Panc1 (cell line): ENCODE results near the gene CHRM1. TPM values are rescaled to one million over a fixed set of nuclear protein-coding genes. Genes with fewer than 3 reads are reported as not detected.

ENCODE experiments used
- ATAC-seq: fragments of 200-7000 bp; cut with Tn5 transposase; 2 replicates; pipeline ENCODE4 v1.9.1; 2020; ENCODE audit warnings: mild to moderate bottlenecking, moderate library complexity
- BruUV-seq: library from RNA; stranded (reverse); fragments of 400-500 nt; replicated peaks from 2 replicates; lab custom pipeline; 2021; lab: Mats Ljungman, UMichigan
- CTCF ChIA-PET: fragments of 300-600 bp; sonication (Branson Sonifier 250); formaldehyde crosslinking; loops from one replicate; lab custom pipeline; 2022; ENCODE audit warnings: antibody characterized with exemption; lab: Charles Lee
- POLR2A ChIA-PET: fragments of 300-600 bp; sonication (Branson Sonifier 250); formaldehyde crosslinking; loops from one replicate; lab custom pipeline; 2022; ENCODE audit warnings: antibody characterized with exemption; lab: Charles Lee
- DNase-seq: peaks from one replicate; pipeline ENCODE4 v3.0.0-alpha.2; 2010; ENCODE audit warnings: low read depth, low spot score
- H3K27ac ChIP-seq: 2 replicates; pipeline ENCODE4 v1.5.1; 2011; ENCODE audit warnings: mild to moderate bottlenecking, low read length, inconsistent platforms
- H3K27me3 ChIP-seq: fragments of 200-500 bp; sonication (Bioruptor generic); 2 replicates; pipeline ENCODE4 v1.6.0; 2014; ENCODE audit warnings: low read length, inconsistent platforms; ENCODE audit not compliant: control insufficient read depth, insufficient read depth
- H3K36me3 ChIP-seq: fragments of 200-500 bp; sonication (Bioruptor generic); 2 replicates; pipeline ENCODE4 v1.5.1; 2014; ENCODE audit warnings: inconsistent platforms, mild to moderate bottlenecking, low read length, moderate library complexity; ENCODE audit not compliant: control insufficient read depth, insufficient read depth
- H3K4me1 ChIP-seq: 2 replicates; pipeline ENCODE4 v1.5.1; 2011; ENCODE audit warnings: inconsistent platforms, mild to moderate bottlenecking, low read length, moderate library complexity; ENCODE audit not compliant: control insufficient read depth, insufficient read depth
- H3K4me3 ChIP-seq, 2 experiments: 2 replicates each; pipeline ENCODE4 v1.5.1; 2011 to 2012; ENCODE audit warnings: low read depth in 2 of 2, low read length in 2 of 2, mild to moderate bottlenecking in 2 of 2, inconsistent platforms in 1 of 2, moderate library complexity in 1 of 2
- H3K9me3 ChIP-seq: fragments of 200-500 bp; sonication (Bioruptor generic); 2 replicates; pipeline ENCODE4 v1.5.1; 2014; ENCODE audit warnings: low read depth, mild to moderate bottlenecking, inconsistent platforms, low read length, moderate library complexity; ENCODE audit not compliant: control insufficient read depth, insufficient read depth
- POLR2AphosphoS5 ChIP-seq: IDR thresholded peaks from 2 replicates; pipeline ENCODE4 v1.6.1; 2012; ENCODE audit warnings: mild to moderate bottlenecking, low read depth, low read length, moderate library complexity
- REST ChIP-seq, 2 experiments: IDR thresholded peaks; 2 replicates each; pipeline ENCODE4 v1.6.1; 2011 to 2012; ENCODE audit warnings: low read depth in 2 of 2, control low read depth in 1 of 2, low read length in 1 of 2, mild to moderate bottlenecking in 1 of 2, moderate library complexity in 1 of 2; ENCODE audit not compliant: insufficient read depth in 1 of 2
- SIN3A ChIP-seq: IDR thresholded peaks from 2 replicates; pipeline ENCODE4 v1.6.1; 2012; ENCODE audit warnings: low read depth, mild to moderate bottlenecking, low read length, moderate library complexity, borderline replicate concordance; ENCODE audit not compliant: insufficient read depth
- TCF7L2 ChIP-seq: IDR thresholded peaks from 2 replicates; pipeline ENCODE4 v1.6.1; 2011; ENCODE audit warnings: mild to moderate bottlenecking, low read depth, low read length, inconsistent platforms
- in situ Hi-C: cut with HindIII; loops from 2 replicates; pipeline ENCODE4 v1.10.0; 2016; ENCODE audit warnings: low sequenced_read_pairs, low pct_unique_long_range_greater_than_20kb
- intact Hi-C: fragments of 100-400 bp; cut with micrococcal nuclease; formaldehyde crosslinking; loops from one replicate; pipeline ENCODE4 v1.10.0; 2022; ENCODE audit not compliant: unreplicated experiment
- total RNA-seq: library from RNA; stranded (reverse); gene quantifications from one replicate; pipeline ENCODE4 v1.2.1, GENCODE V29; 2021; ENCODE audit not compliant: unreplicated experiment
- TF ChIP-seq, protein P1 (sequence below): fragments of 450-650 bp; IDR thresholded peaks from 2 replicates; pipeline ENCODE4 v1.5.1; 2017; ENCODE audit warnings: mild to moderate bottlenecking

CHRM1 gene
- total RNA-seq, 1 experiment from 2014 or later = not detected

- Histone ChIP-seq H3K9me3 (no peaks in the 10 kb centered on the region), H3K27ac (no peak overlapping the region), H3K36me3 (no peaks in the 10 kb centered on the region), H3K27me3 (no peaks in the 10 kb centered on the region), H3K4me1 (no peaks in the 10 kb centered on the region), H3K4me3 (no peak overlapping the region)
- in situ Hi-C loops (no loop called here), intact Hi-C loops (no loop called here)
- ChIA-PET CTCF (interaction anchor here (1.7 kb wide), 1 partner anchor 45 kb away, joined by 3 read pairs; no protein-coding TSS in a partner anchor), POLR2A (no interaction called here)
- BruUV-seq = no TSS peak
- no peak for DNase-seq
- ATAC-seq = no peak
- TF ChIP-seq REST (IDR thresholded peaks at IDR 0.05; ENCODE audit: insufficient read depth in 1 of 2, low read depth in 2 of 2, low read length in 1 of 2) (no peak), TCF7L2 (no peak), POLR2AphosphoS5 (no peak), SIN3A (no peak)
- TF ChIP-seq, protein P1, sequence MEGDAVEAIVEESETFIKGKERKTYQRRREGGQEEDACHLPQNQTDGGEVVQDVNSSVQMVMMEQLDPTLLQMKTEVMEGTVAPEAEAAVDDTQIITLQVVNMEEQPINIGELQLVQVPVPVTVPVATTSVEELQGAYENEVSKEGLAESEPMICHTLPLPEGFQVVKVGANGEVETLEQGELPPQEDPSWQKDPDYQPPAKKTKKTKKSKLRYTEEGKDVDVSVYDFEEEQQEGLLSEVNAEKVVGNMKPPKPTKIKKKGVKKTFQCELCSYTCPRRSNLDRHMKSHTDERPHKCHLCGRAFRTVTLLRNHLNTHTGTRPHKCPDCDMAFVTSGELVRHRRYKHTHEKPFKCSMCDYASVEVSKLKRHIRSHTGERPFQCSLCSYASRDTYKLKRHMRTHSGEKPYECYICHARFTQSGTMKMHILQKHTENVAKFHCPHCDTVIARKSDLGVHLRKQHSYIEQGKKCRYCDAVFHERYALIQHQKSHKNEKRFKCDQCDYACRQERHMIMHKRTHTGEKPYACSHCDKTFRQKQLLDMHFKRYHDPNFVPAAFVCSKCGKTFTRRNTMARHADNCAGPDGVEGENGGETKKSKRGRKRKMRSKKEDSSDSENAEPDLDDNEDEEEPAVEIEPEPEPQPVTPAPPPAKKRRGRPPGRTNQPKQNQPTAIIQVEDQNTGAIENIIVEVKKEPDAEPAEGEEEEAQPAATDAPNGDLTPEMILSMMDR = no peak
Observed at GRCh38 chr11:62930666-62931065, 9.5 kb upstream of the CHRM1 start.

GRCh38 chr11:62930157-62930556 lies 9.0 kb upstream of the CHRM1 start:
- in situ Hi-C loops = no loop called here
- Histone ChIP-seq H3K36me3 (no peaks in the 10 kb centered on the region), H3K4me1 (no peaks in the 10 kb centered on the region), H3K27me3 (no peaks in the 10 kb centered on the region), H3K27ac (no peak overlapping the region), H3K4me3 (no peak overlapping the region), H3K9me3 (no peaks in the 10 kb centered on the region)
- POLR2A ChIA-PET = no interaction called here
- DNase-seq (no peak), ATAC-seq (no peak)
- CTCF ChIA-PET = no interaction called here
- TF ChIP-seq SIN3A = no peak
- TF ChIP-seq, protein P1 = no peak
- no peak for TF ChIP-seq TCF7L2
- no peak for TF ChIP-seq POLR2AphosphoS5
- TF ChIP-seq REST (IDR thresholded peaks at IDR 0.05; ENCODE audit: insufficient read depth in 1 of 2, low read depth in 2 of 2, low read length in 1 of 2) = no peak
- intact Hi-C loops = no loop called here
- BruUV-seq = no TSS peak
